Stimulated activated CD4-positive, alpha-beta T cell treated with anti-CD3 and anti-CD28 coated beads, TNF-alpha, amount 100 ng/mL, for 48 hours (primary cell): ENCODE results near the gene TNFRSF17.
"Not testable (repeated sequence)": the region's sequence is repeated elsewhere in the genome, so short reads cannot be mapped to it uniquely, and the experiment has no call there.

ENCODE experiments used
- DNase-seq, 3 donors: peaks; one replicate each; pipeline ENCODE4 v3.0.0-alpha.2; 2020; ENCODE audit warnings: low read depth in 3 of 3

The TNFRSF17 gene

GRCh38 chr16:11964761-11965551 lies at the start of gene TNFRSF17:
Gene TNFRSF17 (plus strand): TSS chr16:11965210. CDS start chr16:11965325, 115 bp downstream.
- no peak for DNase-seq

GRCh38 chr16:11915644-11916523 lies 49.1 kb upstream of the TNFRSF17 start, which contains the start of gene GSPT1:
Gene GSPT1 (minus strand): TSS chr16:11915956. CDS start chr16:11915720, 236 bp downstream.
- peak; percentile 99 for DNase-seq

- no peak for DNase-seq
Measured at GRCh38 chr16:11916524-11917285, 48.3 kb upstream of the TNFRSF17 start.

- DNase-seq, result not testable (repeated sequence)
Measured at GRCh38 chr16:11924046-11924445, 41.0 kb upstream of the TNFRSF17 start.

- not testable (repeated sequence) for DNase-seq
Measured at GRCh38 chr16:11927350-11927749, 37.7 kb upstream of the TNFRSF17 start.

- DNase-seq, result not testable (repeated sequence)
Measured at GRCh38 chr16:11941945-11942344, 23.1 kb upstream of the TNFRSF17 start, which contains the start of gene NPIPB2. Gene NPIPB2 (minus strand): TSS chr16:11942045. CDS start chr16:11942045, 0 bp downstream.

- DNase-seq, result no peak
Measured at GRCh38 chr16:11946433-11946832, 18.6 kb upstream of the TNFRSF17 start.

GRCh38 chr16:11948819-11949218 lies 16.2 kb upstream of the TNFRSF17 start:
- DNase-seq, result no peak

GRCh38 chr16:11949527-11949926 lies 15.5 kb upstream of the TNFRSF17 start:
- no peak for DNase-seq

GRCh38 chr16:11950388-11950787 lies 14.6 kb upstream of the TNFRSF17 start:
- DNase-seq, result no peak

- not testable (repeated sequence) for DNase-seq
Measured at GRCh38 chr16:11953576-11953975, 11.4 kb upstream of the TNFRSF17 start.

GRCh38 chr16:11955713-11956123 lies 9.3 kb upstream of the TNFRSF17 start:
- DNase-seq, result no peak

GRCh38 chr16:11956558-11956957 lies 8.5 kb upstream of the TNFRSF17 start:
- DNase-seq, result no peak

GRCh38 chr16:11957591-11958395 lies 7.2 kb upstream of the TNFRSF17 start:
- DNase-seq, result no peak

- DNase-seq, result not testable (repeated sequence)
Measured at GRCh38 chr16:11962457-11962856, 2.6 kb upstream of the TNFRSF17 start.

GRCh38 chr16:11962978-11963377 lies 2.0 kb upstream of the TNFRSF17 start:
- not testable (repeated sequence) for DNase-seq

GRCh38 chr16:11963706-11964105 lies 1.3 kb upstream of the TNFRSF17 start:
- DNase-seq, result no peak

GRCh38 chr16:11966173-11966572 lies 1.2 kb downstream of the TNFRSF17 start:
- no peak for DNase-seq

GRCh38 chr16:11967195-11967911 lies 2.3 kb downstream of the TNFRSF17 start:
- DNase-seq, result no peak

GRCh38 chr16:11968577-11968976 lies 3.6 kb downstream of the TNFRSF17 start:
- DNase-seq, result no peak
